Measurements from ENCODE around the gene GALNT10.
A peak's percentile ranks its signal among the peaks of the same experiment; 100 is the strongest.

GALNT10 gene

DNA sequence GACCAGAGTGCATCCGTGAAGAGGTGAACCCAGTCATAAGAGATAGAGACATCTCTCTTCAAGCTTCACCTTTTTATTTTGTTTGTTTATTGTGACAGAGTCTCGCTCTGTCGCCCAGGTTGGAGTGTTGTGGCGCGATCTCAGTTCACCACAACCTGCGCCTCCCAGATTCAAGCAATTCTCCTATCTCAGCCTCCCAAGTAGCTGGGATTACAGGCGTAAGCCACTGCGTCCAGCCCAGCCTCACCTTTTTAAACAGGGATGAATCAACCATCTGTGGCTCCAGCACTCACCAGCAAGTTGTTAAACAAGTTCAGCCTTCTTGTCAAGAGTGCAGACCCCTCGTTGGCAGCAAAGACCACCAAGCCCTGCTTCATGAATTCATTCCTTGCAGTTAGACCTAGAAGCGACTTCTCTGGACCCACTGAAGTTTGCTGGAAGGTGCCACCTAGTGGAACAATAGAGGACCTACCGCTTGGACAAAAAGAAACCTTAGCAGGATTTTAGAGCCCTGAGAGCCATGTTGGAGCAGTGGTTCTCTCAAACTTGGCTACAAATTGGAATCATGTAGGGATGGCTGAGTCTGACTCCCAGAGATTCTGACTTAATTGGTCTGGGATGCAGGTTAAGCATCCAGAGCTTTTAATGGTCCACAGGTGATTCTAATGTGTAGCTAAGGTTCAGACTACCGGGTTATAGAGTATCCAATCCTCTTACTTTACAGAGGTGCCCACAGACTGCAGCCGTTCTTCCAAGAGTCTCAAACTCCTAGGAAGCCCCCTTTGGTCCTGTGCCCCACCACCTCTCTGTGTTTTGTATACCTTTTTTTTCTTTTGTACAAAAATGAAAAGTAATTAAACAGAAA is 10.5 kb upstream of the GALNT10 start:
- DNase-seq, result no peak

DNA sequence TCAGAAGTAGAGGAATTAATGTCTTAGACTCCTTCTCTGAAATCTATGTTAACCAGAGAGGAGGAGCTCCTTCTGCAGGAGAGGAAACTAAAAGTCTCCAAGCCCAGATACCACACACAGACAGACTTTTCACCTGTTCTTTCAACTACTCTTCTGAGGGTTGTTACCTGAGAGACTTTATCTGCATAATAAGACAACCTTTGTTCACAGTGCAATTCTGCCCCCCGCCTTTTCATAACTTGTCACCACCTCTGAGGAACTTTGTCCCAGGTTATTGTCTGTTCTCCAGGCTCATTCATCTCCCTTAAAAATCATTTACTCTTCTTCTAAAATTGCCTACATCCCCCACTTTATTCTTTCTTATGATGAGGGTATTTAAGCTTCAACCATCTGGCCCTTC is 9.4 kb upstream of the GALNT10 start:
- DNase-seq, result no peak

DNA sequence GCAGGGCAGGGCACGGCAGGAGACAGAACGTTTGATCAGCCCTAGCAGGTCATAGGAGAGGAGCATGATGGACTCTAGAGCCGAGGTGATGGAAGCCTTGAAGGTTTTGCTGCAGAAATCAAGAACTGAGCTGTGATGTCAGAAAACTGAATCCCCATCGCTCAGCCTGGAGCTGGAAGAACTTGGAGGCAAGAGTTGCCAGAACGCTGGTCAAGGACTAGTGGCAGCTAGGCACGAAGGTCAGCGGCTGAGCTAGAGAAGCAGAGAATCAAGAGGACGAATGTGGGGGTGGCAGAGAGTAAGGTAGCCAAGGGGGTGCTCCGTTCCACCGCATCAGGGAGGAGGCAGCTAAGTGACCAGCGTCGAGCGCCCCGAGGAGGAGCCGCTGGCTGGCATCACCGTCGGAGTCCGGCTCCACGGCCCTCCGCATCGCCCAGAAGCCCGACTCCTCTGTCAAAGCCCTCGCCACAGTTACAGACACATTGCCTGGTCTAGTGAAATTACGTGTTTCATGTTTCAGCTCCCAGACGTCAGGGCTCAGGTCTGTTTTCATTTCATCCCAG is 1.2 kb upstream of the GALNT10 start:
- no peak for DNase-seq

GRCh38 chr5:154189819-154190594 is 526 bp upstream of the GALNT10 start:
- peak; percentile 38 to 73 (median 52) for DNase-seq

GRCh38 chr5:154191467-154192261 is 1.1 kb downstream of the GALNT10 start:
- DNase-seq, result no peak

DNA sequence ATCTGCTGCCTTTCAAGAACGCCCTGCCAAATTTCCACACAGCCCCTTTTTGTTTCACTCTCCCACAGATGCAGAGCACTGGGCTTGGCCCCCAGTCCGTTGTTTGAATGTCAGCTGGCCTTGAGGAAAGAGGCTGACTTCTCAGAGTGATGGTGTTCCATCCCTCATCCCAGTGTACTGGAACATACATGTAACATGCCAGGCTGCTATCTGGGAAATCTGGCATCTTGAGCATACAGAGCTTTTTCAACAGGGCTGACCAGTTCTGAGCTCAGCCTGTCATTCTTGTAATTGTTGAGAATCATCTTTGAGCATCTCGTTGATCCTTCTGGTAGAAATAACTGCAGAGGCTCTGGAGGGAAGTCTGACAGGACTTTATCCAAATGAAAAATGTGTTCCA is 2.8 kb downstream of the GALNT10 start:
- DNase-seq, result no peak

GRCh38 chr5:154193701-154194121 is 3.2 kb downstream of the GALNT10 start:
- no peak for DNase-seq

DNA sequence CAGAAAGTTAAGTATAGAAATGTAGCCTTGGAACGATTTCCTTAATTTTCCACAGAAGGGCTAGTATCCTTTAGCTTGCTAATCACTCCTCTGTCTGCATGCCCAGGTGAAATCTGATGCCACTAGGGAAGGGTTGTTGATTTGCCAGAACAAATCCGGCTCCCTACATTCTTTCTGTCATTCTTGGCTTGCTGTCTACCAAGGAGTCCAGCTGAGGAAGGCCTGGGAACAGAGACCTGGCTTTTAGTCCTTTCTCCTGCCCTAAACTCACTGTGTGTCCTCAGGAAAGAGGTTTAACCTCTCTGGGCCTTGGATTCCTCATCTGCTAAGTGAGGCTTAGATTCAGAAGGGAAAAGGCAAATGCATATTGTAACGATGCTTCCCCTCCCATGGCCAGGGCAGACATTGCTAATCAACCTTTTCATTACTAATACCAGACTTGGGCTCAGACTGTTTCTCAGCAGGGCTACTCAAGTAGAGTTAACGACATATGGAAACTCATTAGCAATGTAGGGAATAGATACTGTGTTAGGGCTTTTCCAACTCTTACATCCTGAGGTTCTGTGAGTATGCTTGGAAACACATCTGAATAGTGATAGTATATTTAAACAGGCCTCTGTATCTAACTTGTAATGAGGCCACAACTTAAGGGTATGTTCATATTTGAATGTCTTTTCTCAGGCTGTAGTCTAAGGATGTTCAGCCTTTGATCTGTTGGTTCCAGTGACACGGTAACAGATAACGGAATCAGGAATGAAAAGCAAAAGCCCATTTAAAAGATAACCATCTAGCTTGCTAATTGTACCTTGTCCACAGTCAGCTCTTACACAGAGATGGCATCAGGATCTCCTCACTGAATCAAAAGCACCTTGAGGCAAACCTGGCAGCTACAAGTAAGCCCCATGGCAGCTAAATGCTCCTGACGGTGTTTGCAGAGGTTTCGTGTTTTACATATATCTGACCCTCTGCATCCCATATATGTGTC is 4.1 kb downstream of the GALNT10 start:
- no peak for DNase-seq

GRCh38 chr5:154196281-154196680 is 5.7 kb downstream of the GALNT10 start:
- DNase-seq, result no peak

- DNase-seq, result no peak
Measured at GRCh38 chr5:154196955-154197652, 6.6 kb downstream of the GALNT10 start.

DNA sequence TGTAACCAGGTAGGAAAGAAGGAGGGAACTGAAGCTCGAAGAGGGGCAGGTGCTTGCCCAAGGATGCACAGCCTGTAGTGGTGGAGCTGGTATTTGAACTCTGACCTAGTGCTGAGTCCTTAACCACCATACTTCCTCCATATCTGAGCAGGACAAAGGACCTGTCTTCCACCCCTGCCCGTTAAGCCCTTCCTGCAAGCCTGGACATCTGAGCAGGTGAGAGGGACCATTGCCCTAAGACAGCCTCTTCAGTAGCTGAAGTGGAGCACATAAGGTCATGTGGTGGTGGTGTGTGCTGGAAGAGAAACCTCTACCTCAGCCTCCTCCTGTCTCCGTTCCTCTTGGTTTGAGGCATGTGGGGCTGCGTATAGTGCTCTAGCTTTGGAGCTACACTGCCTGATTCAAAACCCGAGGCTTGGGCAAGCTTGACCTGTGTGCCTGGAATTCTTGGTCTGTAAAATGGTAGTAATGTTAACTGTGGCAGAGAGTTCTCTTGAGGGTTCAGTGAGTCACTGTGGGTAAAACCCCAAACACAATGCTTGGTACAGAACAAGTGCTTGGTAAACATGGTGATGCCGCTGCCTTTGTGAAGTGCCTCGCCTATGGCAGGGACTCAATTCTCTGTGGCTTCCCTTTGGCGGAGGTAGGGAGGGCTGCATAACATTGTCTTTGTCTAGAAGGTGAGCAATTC is 7.4 kb downstream of the GALNT10 start:
- DNase-seq, result peak in 2 of 4 experiments; percentile 11 to 45

DNA sequence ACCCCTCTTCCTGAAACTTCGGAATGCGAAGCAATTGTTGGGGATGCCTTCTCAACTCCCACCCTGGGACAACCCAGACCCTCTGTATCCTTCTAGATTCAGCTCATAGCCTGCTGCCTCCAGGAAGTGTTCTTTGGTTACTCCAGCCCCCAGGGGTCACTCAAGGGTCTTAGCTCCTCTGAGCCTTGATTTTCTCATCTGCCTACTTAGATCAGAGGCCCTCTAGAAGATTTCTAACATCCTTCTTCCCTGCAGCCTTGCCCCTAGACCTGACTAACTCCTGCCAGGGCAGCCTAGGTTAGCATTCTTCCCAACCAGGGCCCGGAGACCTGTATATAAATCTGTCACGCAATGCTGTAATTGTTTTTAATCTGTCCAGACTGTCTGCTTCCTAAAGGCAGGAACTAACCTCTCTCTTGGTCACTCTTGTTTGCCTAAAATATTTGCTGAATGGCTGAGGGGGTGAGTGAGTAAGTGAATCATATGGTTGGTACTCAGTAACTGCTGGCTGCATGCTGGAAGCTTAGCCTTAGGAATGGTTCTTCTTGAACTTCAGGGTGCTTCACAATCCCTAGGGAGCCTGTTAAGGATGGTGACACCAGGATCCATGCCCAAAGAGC is 8.2 kb downstream of the GALNT10 start:
- no peak for DNase-seq

GRCh38 chr5:154199263-154199662 is 8.7 kb downstream of the GALNT10 start:
- DNase-seq, result no peak

- no peak for DNase-seq
Measured at GRCh38 chr5:154199671-154200220, 9.2 kb downstream of the GALNT10 start.

GRCh38 chr5:154200221-154200620 is 9.7 kb downstream of the GALNT10 start:
- DNase-seq, result no peak

- no peak for DNase-seq
Measured at GRCh38 chr5:154201108-154201769, 10.7 kb downstream of the GALNT10 start.

GRCh38 chr5:154202379-154203260 is 12.1 kb downstream of the GALNT10 start:
- peak in 2 of 4 experiments; percentile 9 for DNase-seq
